Keratinocyte (primary cell): ENCODE data around the gene OR4D5. TPM values are rescaled to one million over a fixed set of nuclear protein-coding genes. Genes with fewer than 3 reads are reported as not detected.
A peak's percentile ranks its signal among the peaks of the same experiment; 100 is the strongest.

ENCODE experiments used
- DNase-seq: peaks from one replicate; pipeline ENCODE4 v3.0.0-alpha.2; 2011; ENCODE audit warnings: low read depth, missing footprints, low spot score
- FAIRE-seq: peaks from 2 replicates; lab custom pipeline; 2011; peaks lifted over from hg19 to GRCh38; lab: Jason Lieb, UNC
- H2AFZ ChIP-seq: 2 replicates; pipeline ENCODE4 v1.6.0; 2012; ENCODE audit warnings: low read length, control low read depth, inconsistent platforms; ENCODE audit not compliant: control insufficient read depth
- H3K27ac ChIP-seq: 2 replicates; pipeline ENCODE4 v1.5.1; 2011; ENCODE audit warnings: low read length; ENCODE audit not compliant: control insufficient read depth, insufficient read depth
- H3K27me3 ChIP-seq: 3 replicates; pipeline ENCODE4 v1.6.0; 2011; ENCODE audit warnings: low read length; ENCODE audit not compliant: control insufficient read depth, insufficient read depth; ENCODE audit errors: extremely low read depth
- H3K36me3 ChIP-seq, 2 experiments: 2 replicates in 1 of 2; 3 replicates in 1 of 2; pipeline ENCODE4 v1.5.1; 2011; ENCODE audit warnings: low read length in 2 of 2, mild to moderate bottlenecking in 1 of 2; ENCODE audit not compliant: control insufficient read depth in 2 of 2, insufficient read depth in 2 of 2; ENCODE audit errors: extremely low read depth in 1 of 2
- H3K4me1 ChIP-seq: 3 replicates; pipeline ENCODE4 v1.5.1; 2011; ENCODE audit warnings: low read length; ENCODE audit not compliant: control insufficient read depth, insufficient read depth; ENCODE audit errors: extremely low read depth
- H3K4me2 ChIP-seq: 3 replicates; pipeline ENCODE4 v1.6.0; 2011; ENCODE audit warnings: low read depth, low read length; ENCODE audit not compliant: control insufficient read depth, insufficient read depth; ENCODE audit errors: extremely low read depth
- H3K4me3 ChIP-seq, 3 experiments: fragments of 200-600 bp in 1 of 3; sonication (generic) in 1 of 3; 2 replicates in 2 of 3; 3 replicates in 1 of 3; pipeline ENCODE4 v1.5.1; 2011 to 2016; ENCODE audit warnings: low read length in 3 of 3, mild to moderate bottlenecking in 3 of 3, control low read depth in 2 of 3, inconsistent platforms in 1 of 3, low read depth in 1 of 3, mixed read lengths in 1 of 3, mixed run types in 1 of 3, moderate library complexity in 1 of 3; ENCODE audit not compliant: control insufficient read depth in 2 of 3, insufficient read depth in 2 of 3; ENCODE audit errors: extremely low read depth in 1 of 3
- H3K79me2 ChIP-seq: 2 replicates; pipeline ENCODE4 v1.6.0; 2012; ENCODE audit warnings: low read length; ENCODE audit not compliant: control insufficient read depth, insufficient read depth
- H3K9ac ChIP-seq: 3 replicates; pipeline ENCODE4 v1.6.0; 2011; ENCODE audit warnings: low read length; ENCODE audit not compliant: control insufficient read depth, insufficient read depth; ENCODE audit errors: extremely low read depth
- H3K9me1 ChIP-seq: 3 replicates; pipeline ENCODE4 v1.6.0; 2011; ENCODE audit warnings: low read length; ENCODE audit not compliant: control insufficient read depth, insufficient read depth; ENCODE audit errors: extremely low read depth
- H3K9me3 ChIP-seq: 2 replicates; pipeline ENCODE4 v1.5.1; 2012; ENCODE audit warnings: low read depth, low read length; ENCODE audit not compliant: control insufficient read depth
- H4K20me1 ChIP-seq: 3 replicates; pipeline ENCODE4 v1.6.0; 2011; ENCODE audit warnings: low read length; ENCODE audit not compliant: control insufficient read depth, insufficient read depth; ENCODE audit errors: extremely low read depth
- CTCF ChIP-seq, 3 experiments: IDR thresholded peaks in 1 of 3; conservative IDR thresholded peaks in 1 of 3; optimal IDR thresholded peaks in 1 of 3; 2 replicates in 2 of 3; 3 replicates in 1 of 3; pipeline versions ENCODE3 to v1.5.1; 2011; ENCODE audit warnings: low read length in 3 of 3, mild to moderate bottlenecking in 3 of 3, moderate library complexity in 2 of 3, control low read depth in 1 of 3, inconsistent platforms in 1 of 3; ENCODE audit not compliant: insufficient read depth in 2 of 3; ENCODE audit errors: extremely low read depth in 1 of 3
- EZH2 ChIP-seq: IDR thresholded peaks from one replicate; pipeline ENCODE4 v1.6.1; 2012; ENCODE audit warnings: inconsistent platforms, mild to moderate bottlenecking, low read length, moderate library complexity
- dilution Hi-C: fragments of 300-500 bp; cut with MboI; formaldehyde crosslinking; loops from one replicate; pipeline ENCODE4 v1.7.0; 2020; ENCODE audit warnings: low sequenced_read_pairs; ENCODE audit not compliant: extremely low pct_ligation_motif_present
- polyA plus RNA-seq, 5 experiments: library from polyadenylated mRNA; depleted of rRNA in 3 of 5; stranded (reverse) in 3 of 5; stranded (forward) in 1 of 5; unstranded in 1 of 5; fragments of >200 nt; gene quantifications; 1 replicate in 1 of 5; 2 replicates in 3 of 5; 3 replicates in 1 of 5; pipeline versions ENCODE4 v1.2.1 to v1.2.3, GENCODE V29; 2011 to 2012; ENCODE audit warnings: missing spikeins in 2 of 5, low read depth in 1 of 5, low replicate concordance in 1 of 5

Gene OR4D5
- polyA plus RNA-seq, 1 donor (not counting 4 experiments of a cell fraction or from before 2014, with no cell fraction given): not detected

- Histone ChIP-seq H2AFZ (no peak overlapping the region), H3K27me3 (no peaks in the 10 kb centered on the region), H3K9me1 (no peaks in the 10 kb centered on the region), H3K4me2 (no peak overlapping the region), H3K9me3 (no peaks in the 10 kb centered on the region), H3K4me3 (no peak overlapping the region), H3K9ac (no peak overlapping the region), H3K36me3 (no peaks in the 10 kb centered on the region), H3K4me1 (no peaks in the 10 kb centered on the region), H3K79me2 (no peaks in the 10 kb centered on the region), H4K20me1 (no peaks in the 10 kb centered on the region), H3K27ac (no peak overlapping the region)
- no peak for DNase-seq
- dilution Hi-C loops: no loop called here
- no peak for FAIRE-seq
- TF ChIP-seq CTCF (optimal IDR thresholded peaks at IDR 0.05 in 1 of 3, IDR thresholded peaks at IDR 0.05 in 1 of 3, conservative IDR thresholded peaks at IDR 0.05 in 1 of 3; ENCODE audit: extremely low read depth in 1 of 3, insufficient read depth in 2 of 3, low read length in 3 of 3) (no peak), EZH2 (no peak)
Observed at GRCh38 chr11:123956752-123957151, 17.3 kb downstream of the OR4D5 start.

DNA sequence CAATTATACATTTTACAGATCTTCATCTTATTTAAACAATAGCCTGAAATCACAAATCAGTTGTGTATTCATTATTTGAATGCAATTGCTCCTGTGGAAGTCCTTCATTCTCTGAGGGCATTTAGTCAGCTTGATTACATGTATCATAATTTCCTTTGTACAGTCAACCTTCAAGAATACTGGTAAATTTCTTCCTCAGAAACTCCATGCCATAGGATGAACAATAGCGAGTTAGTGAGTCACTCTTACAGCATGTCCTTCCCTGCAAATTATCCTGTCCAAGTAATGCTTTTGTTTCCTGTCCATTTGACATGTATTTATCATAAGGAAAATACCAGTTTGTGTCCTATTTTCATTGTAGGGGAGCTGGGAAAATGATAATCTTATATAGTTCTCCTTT, 34.4 kb downstream of the OR4D5 start:
- DNase-seq (peak; percentile 78), FAIRE-seq (peak; percentile 79)
- Histone ChIP-seq H3K27ac (peak overlapping the region; percentile 81), H3K4me1 (peaks cover 31% of the 10 kb centered on the region), H4K20me1 (no peaks in the 10 kb centered on the region), H3K9me3 (no peaks in the 10 kb centered on the region), H3K4me2 (peak overlapping the region; percentile 30), H2AFZ (no peak overlapping the region), H3K9me1 (no peaks in the 10 kb centered on the region), H3K36me3 (no peaks in the 10 kb centered on the region), H3K9ac (no peak overlapping the region), H3K79me2 (no peaks in the 10 kb centered on the region), H3K27me3 (no peaks in the 10 kb centered on the region), H3K4me3 (no peak overlapping the region)
- dilution Hi-C loops: no loop called here
- TF ChIP-seq EZH2 (no peak), CTCF (optimal IDR thresholded peaks at IDR 0.05 in 1 of 3, IDR thresholded peaks at IDR 0.05 in 1 of 3, conservative IDR thresholded peaks at IDR 0.05 in 1 of 3; ENCODE audit: extremely low read depth in 1 of 3, insufficient read depth in 2 of 3, low read length in 3 of 3) (no peak)
